Measurements from ENCODE around the gene NTN1.

- TF ChIP-seq CTCF (conservative IDR thresholded peaks at IDR 0.05; ENCODE audit: low read depth, low read length) (no peak), CHD1 (IDR thresholded peaks at IDR 0.05; ENCODE audit: low read depth, low read length) (no peak), POLR2A (IDR thresholded peaks at IDR 0.05; ENCODE audit: low read depth, low read length) (no peak), MXI1 (IDR thresholded peaks at IDR 0.05; ENCODE audit: borderline replicate concordance, low read depth, low read length) (no peak), SMC3 (IDR thresholded peaks at IDR 0.05; ENCODE audit: low read depth, low read length) (no peak), MAFK (IDR thresholded peaks at IDR 0.05; ENCODE audit: low read depth, low read length) (no peak), FOS (IDR thresholded peaks at IDR 0.05; ENCODE audit: low read depth, low read length) (no peak), RCOR1 (IDR thresholded peaks at IDR 0.05; ENCODE audit: insufficient replicate concordance, low read length) (no peak), BHLHE40 (IDR thresholded peaks at IDR 0.05; ENCODE audit: low read depth, low read length) (no peak), RFX5 (IDR thresholded peaks at IDR 0.05; ENCODE audit: low read depth, low read length) (no peak), RAD21 (IDR thresholded peaks at IDR 0.05; ENCODE audit: low read length) (no peak), CEBPB (IDR thresholded peaks at IDR 0.05; ENCODE audit: low read depth, low read length) (no peak), USF2 (IDR thresholded peaks at IDR 0.05; ENCODE audit: low read depth, low read length) (no peak)
Observed at GRCh38 chr17:9218911-9219310, 197.6 kb downstream of the NTN1 start.
